ENCODE data around the gene ACP2.
A peak's percentile ranks its signal among the peaks of the same experiment; 100 is the strongest.
"Not testable (repeated sequence)": the region's sequence is repeated elsewhere in the genome, so short reads cannot be mapped to it uniquely, and the experiment has no call there.

ACP2 gene

DNA sequence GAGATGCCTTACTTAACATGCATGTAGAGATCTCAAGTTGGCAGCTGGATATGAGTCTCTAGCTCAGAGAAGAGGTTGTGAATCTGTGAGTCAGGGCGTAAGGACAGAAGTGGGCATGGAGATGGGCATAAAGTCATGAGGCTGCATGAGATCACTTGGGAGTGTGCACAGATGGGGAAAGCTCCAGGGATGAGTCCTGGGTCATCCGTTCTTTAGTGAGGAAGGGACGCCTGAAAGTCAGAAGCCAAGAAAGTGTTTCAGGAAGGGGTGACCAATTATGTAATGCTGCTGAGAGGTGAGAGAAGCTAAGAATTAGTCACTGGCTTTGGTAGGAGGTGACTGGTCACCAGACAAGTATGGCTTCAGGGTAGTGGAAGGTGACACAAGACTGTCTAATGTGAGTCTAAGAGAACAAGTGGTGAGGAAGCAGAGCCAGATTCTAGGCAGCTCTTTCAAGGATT, 6.7 kb downstream of the ACP2 start:
- DNase-seq (ENCODE audit: low read depth), result no peak

DNA sequence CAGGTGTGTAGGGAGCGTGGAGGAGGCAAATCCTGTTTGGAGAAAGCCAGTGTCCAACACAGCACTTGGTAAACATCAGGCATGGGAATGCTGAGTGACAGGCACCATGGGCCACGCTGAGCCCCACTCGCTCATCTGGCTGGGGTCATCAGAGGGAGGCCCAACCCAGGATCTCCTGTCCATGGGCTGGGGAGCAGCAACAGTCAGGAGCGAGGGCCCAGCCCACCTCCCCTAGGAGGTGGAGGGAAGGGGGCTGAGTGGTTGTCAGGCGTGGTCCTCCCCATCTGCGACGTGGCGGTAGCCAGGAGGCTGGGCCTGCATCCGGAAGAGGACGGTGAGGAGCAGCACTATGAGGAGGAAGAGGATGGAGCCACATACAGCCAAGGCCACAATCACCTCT, 8.8 kb downstream of the ACP2 start:
- DNase-seq (ENCODE audit: low read depth), result no peak

DNA sequence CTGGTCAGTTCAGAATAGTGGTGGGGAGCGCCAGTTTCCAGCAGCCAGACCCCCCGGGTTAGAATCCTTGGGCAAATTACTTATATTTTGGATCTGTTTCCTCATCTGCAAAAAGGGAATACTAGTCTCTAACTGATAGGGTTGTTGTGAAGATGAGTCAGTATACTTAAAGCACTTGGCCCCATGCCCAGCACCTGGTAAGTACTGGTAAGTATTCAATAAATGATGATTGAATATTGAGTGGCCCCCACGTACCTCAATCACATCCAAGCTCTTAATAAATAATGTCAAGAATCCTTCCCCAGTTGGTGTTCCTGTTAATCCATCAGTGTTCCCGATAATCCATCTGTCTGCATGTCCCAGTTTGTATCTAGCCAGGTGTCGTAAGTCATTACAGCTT, 12.1 kb downstream of the ACP2 start:
- no peak for DNase-seq (ENCODE audit: low read depth)

DNA sequence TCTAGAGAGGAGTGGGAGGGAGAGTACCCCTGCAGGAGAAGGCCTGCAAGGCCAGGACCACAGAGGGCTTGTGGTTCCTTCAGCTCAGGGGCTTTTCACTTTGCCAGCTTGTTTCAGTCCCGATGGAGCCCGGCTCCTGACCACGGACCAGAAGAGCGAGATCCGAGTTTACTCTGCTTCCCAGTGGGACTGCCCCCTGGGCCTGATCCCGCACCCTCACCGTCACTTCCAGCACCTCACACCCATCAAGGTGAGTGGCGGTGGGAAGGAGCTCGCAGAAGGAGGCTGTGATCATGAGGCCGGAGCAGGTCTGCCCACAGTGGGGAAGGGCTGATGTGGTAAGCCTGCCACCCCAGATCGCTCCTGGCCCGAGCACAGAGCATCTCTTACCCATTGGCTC, 13.5 kb downstream of the ACP2 start:
- DNase-seq (ENCODE audit: low read depth), result no peak

DNA sequence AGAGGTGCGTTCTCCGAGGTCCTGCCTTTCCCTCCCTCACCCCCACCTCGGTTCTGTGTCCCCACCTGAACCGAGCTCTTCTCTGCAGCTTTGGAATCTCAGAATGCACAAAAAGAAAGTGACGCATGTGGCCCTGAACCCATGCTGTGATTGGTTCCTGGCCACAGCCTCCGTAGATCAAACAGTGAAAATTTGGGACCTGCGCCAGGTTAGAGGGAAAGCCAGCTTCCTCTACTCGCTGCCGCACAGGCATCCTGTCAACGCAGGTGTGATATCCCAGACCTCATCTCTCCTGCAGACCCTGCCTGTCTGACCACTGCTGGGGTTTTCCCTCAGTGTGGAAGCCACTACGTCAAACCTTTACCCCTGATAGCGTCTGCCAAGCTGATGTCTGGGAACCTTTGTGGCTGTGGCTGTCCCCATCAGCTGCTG, 13.9 kb downstream of the ACP2 start:
- peak; percentile 25 for DNase-seq (ENCODE audit: low read depth)

DNA sequence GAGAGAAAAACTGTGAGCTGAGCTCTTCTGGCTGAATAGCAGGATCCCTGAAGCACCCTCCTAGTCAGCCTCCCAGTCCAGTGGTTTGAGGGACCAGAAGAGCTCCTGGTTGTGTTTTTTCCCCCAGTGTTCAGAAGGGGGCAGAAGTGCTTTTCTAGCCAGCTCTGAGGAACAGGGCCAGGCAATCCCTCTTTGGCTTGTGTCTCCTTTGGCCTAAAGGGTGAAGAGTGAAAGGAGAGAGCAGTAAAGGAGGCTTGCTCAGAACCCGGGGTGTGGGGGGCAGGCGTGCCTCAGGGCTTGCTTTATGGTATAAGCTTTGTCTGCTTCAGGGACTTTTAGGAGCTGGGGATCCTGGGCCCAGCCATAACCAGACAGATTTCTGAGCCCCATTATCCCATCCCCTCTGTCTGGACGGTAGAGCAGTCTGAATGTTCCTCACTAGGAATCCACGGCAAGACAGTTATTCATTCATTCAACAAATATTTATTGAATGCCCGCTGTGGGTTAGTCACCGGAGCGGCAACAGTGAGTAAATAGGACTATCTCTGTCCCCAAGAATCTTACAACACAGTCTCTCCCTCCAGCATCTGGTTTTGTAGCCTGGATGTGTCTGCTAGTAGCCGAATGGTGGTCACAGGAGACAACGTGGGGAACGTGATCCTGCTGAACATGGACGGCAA, 14.5 kb downstream of the ACP2 start:
- DNase-seq (ENCODE audit: low read depth), result no peak

DNA sequence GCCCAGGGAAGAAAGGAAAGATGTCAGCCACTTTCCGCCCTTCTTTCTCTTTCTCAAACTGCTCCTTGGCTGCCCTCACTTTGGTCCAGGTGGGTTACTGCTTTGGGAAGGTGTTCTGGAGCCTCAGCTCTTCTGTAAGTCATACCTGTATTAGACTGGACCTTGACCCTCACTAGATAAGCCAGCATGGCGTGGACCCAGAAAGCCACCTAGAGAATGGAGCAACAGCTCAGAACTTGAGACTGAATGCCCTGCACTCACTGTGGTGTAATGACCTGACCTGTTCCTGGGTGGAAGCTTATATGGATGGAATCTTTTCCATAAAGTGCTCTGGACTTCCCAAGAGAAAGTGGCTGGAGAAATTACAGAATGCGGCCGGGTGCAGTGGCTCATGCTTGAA, 15.6 kb downstream of the ACP2 start:
- no peak for DNase-seq (ENCODE audit: low read depth)

DNA sequence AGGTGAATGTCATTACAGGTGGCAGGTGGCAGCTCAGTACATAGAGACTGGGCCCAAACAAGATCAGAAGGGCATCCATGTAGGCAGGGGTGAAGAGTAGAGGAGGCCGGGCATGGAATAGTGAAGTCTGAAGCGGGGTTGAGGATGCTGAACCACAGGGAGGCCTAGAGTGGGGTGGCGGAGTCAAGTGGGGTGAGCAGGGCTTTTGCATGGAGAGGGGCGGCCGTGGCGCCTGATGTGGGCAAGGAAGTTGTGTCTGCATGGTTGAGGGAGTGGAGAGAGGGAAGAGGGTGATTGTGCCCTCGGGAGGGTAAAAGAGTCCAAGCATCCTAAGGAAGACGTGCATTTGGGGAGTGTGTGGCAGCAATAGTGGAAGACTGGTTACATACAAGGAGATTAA, 19.5 kb downstream of the ACP2 start:
- no peak for DNase-seq (ENCODE audit: low read depth)

DNA sequence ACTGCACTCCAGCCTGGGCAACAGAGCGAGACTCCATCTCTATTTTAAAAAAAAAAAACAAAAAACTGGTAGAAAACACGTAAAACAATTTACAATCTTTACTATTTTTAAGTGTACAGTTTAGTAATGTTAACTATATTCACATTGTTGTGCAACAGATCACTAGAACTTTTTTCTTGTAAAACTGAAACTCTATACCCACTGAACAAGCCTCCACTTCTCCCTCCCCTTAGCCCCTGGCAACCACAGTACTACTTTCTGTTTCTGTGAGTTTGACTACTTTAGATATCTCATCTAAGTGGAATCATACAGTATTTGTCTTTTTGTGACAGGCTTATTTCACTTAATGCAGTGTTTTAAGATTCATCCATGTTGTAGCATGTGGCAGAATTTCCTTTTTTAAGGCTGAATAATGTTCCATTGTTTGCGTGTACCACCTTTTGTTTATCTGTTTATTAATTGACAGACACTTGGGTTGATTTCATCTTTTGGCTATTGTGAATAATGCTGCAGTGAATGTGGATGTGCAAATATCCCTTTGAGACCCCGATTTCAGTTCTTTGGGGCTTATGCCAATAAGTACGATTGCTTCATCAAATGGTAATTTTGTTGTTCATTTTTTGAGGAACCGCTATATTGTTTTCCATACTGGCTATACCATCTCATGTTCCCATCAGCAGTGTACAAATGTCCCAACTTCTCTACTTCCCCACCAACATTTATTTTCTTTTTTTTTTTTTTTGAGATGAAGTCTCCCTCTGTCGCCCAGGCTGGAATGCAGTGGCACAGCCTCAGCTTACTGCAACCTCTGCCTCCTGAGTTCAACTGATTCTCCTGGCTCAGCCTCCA, 22.8 kb downstream of the ACP2 start:
- no peak for DNase-seq (ENCODE audit: low read depth)

DNA sequence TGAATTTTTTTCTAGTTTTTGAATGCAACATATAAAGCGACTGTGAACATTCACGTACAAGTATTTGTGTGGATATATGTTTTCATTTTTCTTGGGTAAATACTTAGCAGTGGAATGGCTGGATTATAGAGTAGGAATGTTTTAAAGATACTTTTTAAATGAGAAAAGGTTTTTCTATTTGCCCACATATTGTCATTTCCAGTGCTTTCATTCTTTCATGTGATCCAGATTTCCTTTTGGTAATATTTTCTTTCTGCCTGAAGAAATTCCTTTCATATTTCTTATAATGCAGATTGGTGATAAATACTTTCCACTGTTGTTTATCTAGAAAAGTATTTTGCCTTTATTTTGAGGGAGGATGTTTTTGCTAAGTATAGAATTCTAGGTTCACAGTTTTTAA, 25.9 kb downstream of the ACP2 start:
- no peak for DNase-seq (ENCODE audit: low read depth)

DNA sequence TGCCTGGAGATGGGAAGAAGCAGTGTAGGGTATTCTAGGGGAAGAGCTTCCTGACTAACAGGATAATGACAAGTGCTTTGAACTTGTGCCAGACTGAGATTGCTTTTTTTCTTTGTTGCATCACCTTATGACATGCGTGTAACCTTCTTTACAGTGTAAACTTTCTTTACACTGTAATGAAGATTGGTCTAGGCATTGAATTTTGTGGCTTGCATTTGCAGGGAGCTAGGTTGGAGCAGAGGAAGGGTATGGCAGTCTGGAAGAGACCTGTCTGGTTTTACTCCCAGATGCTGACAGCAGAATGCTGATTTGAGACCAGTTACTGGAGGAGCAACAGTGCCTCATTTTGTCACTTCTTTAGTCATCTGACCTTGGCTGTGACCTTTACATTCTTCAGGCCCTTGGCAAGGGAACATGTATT, 28.2 kb downstream of the ACP2 start:
- no peak for DNase-seq (ENCODE audit: low read depth)

DNA sequence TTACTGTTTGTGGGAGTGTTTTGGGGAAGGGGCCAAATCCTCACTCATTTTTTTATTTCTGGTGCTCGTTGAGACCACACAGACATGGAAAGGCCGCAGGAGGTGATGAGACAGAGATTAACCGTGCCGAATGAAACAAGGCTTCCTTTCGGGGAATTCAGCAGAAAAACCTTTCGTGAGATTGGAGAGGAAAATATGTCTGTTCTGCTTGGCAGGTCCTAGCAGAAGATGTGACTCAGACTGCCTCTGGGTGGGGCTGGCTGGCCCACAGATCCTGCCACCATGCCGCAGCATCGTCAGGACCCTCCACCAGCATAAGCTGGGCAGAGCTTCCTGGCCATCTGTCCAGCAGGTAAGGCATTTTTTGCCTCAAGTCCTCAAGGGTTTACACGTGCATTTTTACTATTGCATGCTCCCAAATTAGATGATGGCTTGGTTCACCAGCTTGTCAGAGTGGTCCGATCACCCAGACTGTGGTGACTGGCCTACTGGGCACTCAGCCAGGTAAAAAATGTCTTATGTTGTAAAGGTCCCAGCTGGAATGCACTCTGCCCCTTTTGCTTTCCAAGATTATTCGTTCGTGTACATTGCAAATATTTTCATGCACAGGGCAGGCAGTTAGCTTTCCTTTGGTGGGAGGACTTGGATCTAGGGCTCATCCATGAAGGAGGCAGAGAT, 32.4 kb downstream of the ACP2 start:
- DNase-seq (ENCODE audit: low read depth), result peak; percentile 72

DNA sequence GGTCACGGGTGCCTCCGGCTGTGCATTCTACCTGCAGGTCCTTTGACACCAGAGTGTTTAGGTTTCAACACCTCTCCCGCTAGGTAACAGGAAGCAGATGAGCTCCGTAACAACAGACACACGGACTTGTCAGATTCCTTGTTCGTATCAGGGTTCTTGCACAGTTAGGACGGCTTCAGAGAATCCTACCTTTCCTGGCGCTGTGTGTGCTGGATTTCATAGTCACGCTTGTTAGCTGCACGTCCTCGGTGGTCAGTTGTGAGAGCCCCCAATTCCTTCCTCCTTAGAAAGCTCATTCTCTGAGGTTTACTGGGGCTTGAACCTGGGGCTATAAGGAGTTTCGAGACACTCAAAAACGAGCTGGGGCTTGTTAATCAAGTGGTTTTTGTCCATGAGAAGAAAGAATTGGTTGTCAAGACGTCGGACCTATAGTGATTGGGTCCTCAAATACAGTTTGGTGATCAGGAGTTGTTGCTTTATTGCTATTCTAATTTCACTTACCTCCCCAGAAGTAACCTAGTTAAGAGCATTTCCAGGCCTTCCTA, 33.2 kb downstream of the ACP2 start:
- no peak for DNase-seq (ENCODE audit: low read depth)

DNA sequence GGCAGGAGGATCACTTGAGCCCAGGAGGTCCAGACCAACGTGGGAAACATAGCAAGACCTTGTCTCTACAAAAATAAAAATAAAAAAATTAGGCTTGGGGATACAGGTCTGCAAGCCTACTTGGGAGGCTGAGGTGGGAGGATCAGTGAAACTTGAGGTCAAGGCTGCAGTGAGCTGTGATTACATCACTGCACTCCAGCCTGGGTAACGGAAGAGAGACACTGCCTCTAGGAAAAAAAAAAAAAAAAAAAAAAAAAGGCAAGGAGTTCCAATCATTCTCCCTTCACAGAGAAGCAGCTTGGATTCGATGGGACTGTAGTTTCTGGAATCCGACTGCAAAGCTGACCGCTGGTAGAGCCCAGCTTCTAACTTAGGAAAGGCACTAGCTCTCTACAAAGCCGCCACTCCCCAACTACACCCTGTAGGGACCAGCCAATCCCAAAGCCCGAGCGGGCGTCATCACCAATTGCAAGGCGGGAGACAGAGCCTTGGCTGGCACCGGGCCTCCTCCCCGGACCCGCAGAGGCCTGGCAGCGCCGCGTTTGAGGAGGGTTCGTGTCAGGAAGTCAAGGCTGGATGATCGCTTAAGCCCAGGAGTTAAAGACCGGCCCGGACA, 34.6 kb downstream of the ACP2 start:
- peak; percentile 78 for DNase-seq (ENCODE audit: low read depth)

DNA sequence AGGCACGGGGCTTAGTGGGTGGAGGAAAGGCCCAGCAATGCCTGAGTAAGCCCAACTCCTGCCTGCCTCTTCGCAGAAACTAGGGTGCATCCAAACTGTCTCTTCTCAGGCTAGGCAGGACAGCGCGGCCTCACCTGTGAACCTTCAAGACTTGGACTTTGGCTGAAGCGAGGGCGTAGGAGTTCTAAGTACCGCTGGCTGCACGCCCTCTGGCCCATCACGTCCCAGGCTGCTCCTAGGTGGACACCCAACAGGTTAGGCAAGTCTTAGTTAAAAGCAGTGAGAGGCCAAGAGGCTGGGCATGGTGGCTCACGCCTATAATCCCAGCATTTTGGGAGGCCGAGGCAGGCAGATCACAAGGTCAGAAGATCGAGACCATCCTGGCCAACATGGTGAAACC, 35.7 kb downstream of the ACP2 start:
- DNase-seq (ENCODE audit: low read depth), result no peak

DNA sequence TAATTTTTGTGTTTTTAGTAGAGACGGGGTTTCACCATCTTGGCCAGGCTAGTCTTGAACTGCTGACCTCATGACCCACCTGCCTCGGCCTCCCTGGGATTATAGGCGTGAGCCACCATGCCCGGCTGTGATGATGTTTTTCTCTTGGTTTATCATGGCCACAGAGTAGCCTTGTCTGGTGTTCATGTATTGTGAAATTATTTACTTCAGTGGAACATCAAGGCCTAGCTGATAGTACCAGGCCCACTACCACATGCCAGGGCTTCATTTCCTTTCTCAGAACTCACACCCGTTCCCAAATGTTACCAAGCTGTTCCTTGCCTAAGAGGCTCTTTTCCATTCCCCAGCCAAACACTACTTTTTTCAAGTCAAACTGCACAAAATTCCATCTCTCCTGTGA, 40.0 kb downstream of the ACP2 start:
- no peak for DNase-seq (ENCODE audit: low read depth)

DNA sequence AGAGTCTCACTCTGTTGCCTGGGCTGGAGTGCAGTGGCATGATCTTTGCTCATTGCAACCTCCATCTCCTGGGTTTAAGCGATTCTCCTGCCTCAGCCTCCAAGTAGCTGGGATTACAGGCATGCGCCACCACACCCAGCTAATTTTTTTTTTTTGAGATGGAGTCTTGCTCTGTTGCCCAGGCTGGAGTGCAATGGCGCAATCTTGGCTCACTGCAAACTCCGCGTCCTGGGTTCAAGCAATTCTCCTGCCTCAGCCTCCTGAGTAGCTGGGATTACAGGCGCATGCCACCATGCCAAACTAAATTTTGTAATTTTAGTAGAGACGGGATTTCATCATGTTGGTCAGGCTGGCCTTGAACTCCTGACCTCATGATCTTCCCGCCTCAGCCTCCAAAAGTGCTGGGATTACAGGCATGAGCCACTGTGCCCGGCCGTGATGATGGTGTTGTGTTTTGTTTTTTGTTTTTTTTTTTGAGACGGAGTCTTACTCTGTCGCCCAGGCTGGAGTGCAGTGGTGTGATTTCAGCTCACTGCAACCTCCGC, 40.5 kb downstream of the ACP2 start:
- not testable (repeated sequence) for DNase-seq (ENCODE audit: low read depth)

DNA sequence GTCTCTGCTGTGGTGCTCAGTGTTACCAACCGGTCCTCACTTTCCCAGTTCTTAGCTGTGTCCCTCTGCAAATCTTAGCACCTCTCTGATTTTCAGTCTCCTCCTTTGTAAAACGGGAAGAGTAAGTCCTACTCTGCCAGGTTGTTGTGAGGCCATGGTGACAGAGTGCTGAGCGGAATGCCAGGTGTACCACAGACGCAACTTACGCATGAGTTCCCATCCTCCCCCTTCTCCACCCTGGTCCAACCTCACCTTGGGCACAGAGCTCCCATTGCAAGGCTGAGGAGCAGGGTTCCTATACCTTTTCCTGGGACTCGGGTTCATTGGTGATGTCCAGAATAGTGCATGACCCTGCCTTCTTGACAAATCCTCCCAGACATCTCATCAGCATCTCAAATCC, 41.2 kb downstream of the ACP2 start:
- no peak for DNase-seq (ENCODE audit: low read depth)

DNA sequence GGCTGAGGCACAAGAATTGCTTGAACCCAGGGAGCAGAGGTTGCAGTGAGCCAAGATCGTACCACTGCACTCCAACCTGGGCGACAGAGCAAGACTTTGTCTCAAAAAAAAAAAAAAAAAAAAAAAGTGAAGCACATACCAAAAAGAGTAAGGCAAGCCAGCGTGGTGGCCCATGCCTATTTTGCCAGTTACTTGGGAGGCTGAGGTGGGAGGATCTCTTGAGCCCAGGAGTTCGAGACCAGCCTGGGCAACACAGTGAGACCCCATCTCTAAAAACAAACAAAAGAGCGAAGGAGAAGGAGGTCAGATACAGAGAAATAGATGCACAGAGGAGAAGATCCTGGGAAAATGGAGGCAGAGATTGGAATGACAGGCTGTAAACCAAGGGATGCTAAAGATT, 42.0 kb downstream of the ACP2 start:
- not testable (repeated sequence) for DNase-seq (ENCODE audit: low read depth)

DNA sequence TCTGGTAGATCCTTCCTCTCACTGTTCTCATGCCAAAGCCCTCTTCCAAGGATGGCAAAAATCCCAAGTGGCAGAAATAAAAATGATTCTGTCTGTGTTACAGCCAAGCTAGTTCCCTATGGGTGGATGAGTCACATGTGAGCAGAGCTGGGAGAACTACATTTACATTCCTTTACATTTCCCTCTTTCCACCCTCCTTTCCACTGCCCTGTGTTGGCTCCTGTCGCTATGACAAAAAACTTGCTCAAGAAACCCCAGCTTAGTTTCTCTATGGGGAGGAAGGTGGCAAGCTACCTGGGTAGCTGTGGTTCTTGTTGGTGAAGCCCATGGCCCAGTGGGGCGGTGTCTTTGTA, 44.0 kb downstream of the ACP2 start:
- no peak for DNase-seq (ENCODE audit: low read depth)

DNA sequence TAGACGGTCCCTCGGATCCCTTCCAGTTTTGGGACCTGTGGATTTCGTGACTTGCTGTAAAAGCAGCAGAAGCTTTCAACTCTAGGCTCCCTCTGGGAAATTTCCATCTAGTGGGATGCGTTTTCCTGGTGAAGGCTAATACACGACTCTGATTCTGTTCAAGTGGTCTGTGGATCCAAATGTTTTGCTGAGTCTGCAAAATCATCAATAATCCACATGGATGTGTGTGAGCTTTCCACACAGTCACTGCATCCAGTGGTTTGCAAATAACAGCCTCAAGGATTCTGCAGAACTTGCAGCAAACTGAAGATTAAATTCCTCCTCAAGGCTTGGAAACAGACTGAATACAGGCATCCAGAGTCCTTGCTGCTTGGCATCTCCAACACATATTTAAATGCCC, 46.0 kb downstream of the ACP2 start:
- no peak for DNase-seq (ENCODE audit: low read depth)

DNA sequence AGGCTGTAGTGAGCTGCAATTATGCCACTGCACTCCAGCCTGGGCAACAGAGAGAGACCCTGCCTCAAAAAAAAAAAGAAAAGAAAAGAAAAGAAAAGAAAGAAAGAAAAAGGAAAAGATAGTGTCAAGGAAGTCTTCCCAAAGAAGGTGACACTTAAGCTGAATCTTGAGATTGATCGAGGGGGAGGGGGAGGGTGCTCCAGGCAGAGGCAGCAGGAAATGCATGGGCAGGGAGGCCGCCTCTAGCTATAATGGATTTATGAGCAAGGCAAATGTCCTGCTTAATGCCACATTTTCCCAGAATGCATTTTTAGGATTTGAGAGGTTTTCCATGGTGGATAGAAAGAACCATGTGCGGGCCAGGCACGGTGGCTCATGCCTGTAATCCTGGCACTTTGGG, 47.6 kb downstream of the ACP2 start:
- no peak for DNase-seq (ENCODE audit: low read depth)
